Measurements from ENCODE around the gene FNDC8.
"Not testable (repeated sequence)": the region's sequence is repeated elsewhere in the genome, so short reads cannot be mapped to it uniquely, and the experiment has no call there.

FNDC8 gene

DNA sequence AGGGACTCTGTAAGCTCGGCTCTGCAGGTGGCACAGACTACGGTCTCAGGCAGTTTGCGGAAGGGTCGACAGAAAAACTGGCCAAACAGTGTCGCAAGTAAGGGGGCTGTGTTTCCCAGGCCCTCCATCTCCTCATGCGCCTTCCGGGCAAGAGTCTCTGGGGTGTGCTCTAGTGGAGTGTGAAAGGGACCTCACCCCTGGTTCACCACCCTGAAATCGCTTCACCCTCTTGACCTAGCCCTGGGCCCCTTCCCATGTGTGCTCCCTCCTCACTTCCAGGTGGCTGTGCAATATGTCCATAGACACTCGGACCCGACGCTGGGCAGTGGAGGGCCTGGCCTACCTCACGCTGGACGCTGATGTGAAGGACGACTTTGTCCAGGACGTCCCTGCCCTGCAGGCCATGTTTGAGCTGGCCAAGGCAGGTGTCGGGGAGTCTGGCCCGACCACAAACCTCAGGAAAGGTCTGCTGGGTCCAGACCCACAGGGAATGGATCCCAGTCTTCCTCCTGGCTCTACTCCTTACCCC, 48.5 kb downstream of the FNDC8 start:
- no peak for DNase-seq (ENCODE audit: low read depth in 2 of 2)

- DNase-seq (ENCODE audit: low read depth in 2 of 2), result no peak
These were observed 49.8 kb downstream of the FNDC8 start for GRCh38 chr17:35170968-35171771.

DNA sequence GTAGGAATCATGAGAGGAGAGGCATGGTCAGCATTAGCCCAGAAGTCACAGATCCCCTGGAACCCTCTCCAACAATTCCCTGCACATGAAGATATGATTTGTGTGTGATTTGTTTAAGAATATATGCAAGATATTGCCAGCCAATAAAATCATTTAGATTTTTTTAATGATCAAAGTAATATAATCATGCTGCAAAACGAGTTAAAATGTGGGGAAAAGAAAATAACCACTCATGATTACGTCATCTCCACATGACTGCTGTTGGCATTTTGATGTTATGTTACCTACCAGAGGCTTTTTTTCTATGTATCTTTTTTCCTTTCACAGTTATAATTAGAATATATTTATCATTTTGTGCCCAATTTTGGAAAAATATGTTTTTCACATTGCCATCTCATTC, 50.4 kb downstream of the FNDC8 start:
- no peak for DNase-seq (ENCODE audit: low read depth in 2 of 2)

- not testable (repeated sequence) for DNase-seq (ENCODE audit: low read depth in 2 of 2)
These were observed 50.9 kb downstream of the FNDC8 start for GRCh38 chr17:35172321-35172720.

GRCh38 chr17:35174835-35175334, 53.5 kb downstream of the FNDC8 start:
- DNase-seq (ENCODE audit: low read depth in 2 of 2), result no peak

- DNase-seq (ENCODE audit: low read depth in 2 of 2), result no peak
These were observed 54.4 kb downstream of the FNDC8 start for GRCh38 chr17:35175638-35176415.

GRCh38 chr17:35176897-35177296, 55.5 kb downstream of the FNDC8 start:
- no peak for DNase-seq (ENCODE audit: low read depth in 2 of 2)

DNA sequence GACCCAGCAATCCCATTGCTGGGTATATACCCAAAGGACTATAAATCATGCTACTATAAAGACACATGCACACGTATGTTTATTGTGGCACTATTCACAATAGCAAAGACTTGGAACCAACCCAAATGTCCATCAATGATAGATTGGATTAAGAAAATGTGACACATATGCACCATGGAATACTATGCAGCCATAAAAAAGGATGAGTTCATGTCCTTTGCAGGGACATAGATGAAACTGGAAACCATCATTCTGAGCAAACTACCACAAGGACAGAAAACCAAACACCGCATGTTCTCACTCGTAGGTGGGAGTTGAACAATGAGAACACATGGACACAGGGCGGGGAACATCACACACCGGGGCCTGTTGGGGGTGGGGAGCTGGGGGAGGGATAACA, 58.0 kb downstream of the FNDC8 start:
- DNase-seq (ENCODE audit: low read depth in 2 of 2), result not testable (repeated sequence)
